ENCODE data around the gene TIMM8A.

DNA sequence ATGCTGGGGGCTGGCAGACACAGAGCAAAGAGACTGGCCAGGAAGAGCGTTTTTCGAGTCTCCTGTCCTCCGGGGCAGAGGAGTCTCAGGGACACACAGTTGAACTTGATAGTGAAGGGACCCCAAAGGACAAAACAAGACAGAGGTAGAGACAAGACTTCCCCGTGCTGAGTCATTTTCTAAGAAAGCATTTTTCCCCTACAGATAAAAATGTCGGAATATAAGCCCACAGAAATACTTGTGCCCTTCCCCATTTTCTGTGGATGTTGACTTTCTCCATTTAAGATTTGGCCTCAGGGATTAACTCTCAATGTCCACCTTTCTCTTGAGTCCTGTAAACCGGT is 38.0 kb upstream of the TIMM8A start:
- TF ChIP-seq POLR2A (IDR thresholded peaks at IDR 0.05; ENCODE audit: low read length) (peak; percentile 0), GATA1 (IDR thresholded peaks at IDR 0.05; ENCODE audit: low read depth, low read length) (no peak)

Measured in erythroblast (primary cell).